ENCODE data around the gene GPR150. TPM values are rescaled to one million over a fixed set of nuclear protein-coding genes. Genes with fewer than 3 reads are reported as not detected.

GPR150 gene
- total RNA-seq, 1 experiment from 2014 or later = 0.54 TPM

DNA sequence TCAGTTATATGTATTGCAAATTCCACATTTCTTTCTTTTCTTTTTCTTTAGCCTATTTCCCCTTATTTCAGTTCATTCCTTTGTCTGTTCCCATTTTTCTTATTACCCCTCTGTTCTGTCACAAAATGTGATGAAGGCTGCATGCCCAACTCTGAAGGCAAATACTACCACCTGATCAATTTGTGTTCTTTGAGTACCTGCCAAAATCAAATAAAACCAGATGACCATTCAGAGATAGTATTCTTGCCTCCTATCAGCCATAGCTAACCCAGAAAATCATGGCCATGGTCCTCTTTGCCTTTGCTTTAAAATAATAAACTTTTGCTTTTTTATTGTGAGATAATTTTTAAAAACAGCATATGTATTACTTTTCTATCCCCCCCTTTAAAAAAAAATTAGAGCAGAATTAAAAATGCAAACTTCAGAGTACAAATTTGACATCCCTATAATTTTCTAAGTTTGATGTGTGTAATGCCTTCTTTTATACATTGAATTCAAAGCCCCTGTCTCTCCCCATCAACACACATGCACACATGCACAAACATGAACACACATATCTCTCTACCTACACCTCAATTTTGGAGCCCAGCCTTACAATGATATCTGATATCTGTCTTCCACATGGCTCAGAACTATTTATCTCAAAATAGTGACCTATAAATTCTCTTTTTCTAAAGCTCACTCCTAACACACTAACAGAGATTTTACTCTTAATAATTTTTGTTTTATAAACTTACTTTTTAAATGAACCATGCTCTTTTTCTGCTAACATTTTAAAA, 30.1 kb downstream of the GPR150 start:
- CTCF ChIA-PET = no interaction called here
- no peak overlapping the region for H3K4me3 ChIP-seq (ENCODE audit: low read depth in 2 of 2, low read length in 2 of 2)
- H3K4me1 ChIP-seq (ENCODE audit: control insufficient read depth, insufficient read depth, low read length) = peaks cover 17% of the 10 kb centered on the region
- no peaks in the 10 kb centered on the region for H3K36me3 ChIP-seq (ENCODE audit: control insufficient read depth, insufficient read depth, low read length)
- POLR2A ChIA-PET = no interaction called here
- intact Hi-C loops (cut with micrococcal nuclease; ENCODE audit: unreplicated experiment) = loop anchor here (5.0 kb wide), 1 partner anchor 82 kb away; the partner anchor contains the start of gene RHOBTB3
- DNase-seq (ENCODE audit: low read depth, low spot score) (no peak), ATAC-seq (no peak)
- H3K27ac ChIP-seq (ENCODE audit: low read length) = no peak overlapping the region
- TF ChIP-seq, protein P1, sequence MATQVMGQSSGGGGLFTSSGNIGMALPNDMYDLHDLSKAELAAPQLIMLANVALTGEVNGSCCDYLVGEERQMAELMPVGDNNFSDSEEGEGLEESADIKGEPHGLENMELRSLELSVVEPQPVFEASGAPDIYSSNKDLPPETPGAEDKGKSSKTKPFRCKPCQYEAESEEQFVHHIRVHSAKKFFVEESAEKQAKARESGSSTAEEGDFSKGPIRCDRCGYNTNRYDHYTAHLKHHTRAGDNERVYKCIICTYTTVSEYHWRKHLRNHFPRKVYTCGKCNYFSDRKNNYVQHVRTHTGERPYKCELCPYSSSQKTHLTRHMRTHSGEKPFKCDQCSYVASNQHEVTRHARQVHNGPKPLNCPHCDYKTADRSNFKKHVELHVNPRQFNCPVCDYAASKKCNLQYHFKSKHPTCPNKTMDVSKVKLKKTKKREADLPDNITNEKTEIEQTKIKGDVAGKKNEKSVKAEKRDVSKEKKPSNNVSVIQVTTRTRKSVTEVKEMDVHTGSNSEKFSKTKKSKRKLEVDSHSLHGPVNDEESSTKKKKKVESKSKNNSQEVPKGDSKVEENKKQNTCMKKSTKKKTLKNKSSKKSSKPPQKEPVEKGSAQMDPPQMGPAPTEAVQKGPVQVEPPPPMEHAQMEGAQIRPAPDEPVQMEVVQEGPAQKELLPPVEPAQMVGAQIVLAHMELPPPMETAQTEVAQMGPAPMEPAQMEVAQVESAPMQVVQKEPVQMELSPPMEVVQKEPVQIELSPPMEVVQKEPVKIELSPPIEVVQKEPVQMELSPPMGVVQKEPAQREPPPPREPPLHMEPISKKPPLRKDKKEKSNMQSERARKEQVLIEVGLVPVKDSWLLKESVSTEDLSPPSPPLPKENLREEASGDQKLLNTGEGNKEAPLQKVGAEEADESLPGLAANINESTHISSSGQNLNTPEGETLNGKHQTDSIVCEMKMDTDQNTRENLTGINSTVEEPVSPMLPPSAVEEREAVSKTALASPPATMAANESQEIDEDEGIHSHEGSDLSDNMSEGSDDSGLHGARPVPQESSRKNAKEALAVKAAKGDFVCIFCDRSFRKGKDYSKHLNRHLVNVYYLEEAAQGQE (IDR thresholded peaks at IDR 0.05; ENCODE audit: insufficient read depth in 1 of 2, low read depth in 2 of 2, low read length in 1 of 2) = no peak
- TF ChIP-seq SIN3A (IDR thresholded peaks at IDR 0.05; ENCODE audit: borderline replicate concordance, insufficient read depth, low read depth, low read length) (no peak), TCF7L2 (IDR thresholded peaks at IDR 0.05; ENCODE audit: low read depth, low read length) (no peak), POLR2AphosphoS5 (IDR thresholded peaks at IDR 0.05; ENCODE audit: low read depth, low read length) (no peak)
- TF ChIP-seq, protein P2, sequence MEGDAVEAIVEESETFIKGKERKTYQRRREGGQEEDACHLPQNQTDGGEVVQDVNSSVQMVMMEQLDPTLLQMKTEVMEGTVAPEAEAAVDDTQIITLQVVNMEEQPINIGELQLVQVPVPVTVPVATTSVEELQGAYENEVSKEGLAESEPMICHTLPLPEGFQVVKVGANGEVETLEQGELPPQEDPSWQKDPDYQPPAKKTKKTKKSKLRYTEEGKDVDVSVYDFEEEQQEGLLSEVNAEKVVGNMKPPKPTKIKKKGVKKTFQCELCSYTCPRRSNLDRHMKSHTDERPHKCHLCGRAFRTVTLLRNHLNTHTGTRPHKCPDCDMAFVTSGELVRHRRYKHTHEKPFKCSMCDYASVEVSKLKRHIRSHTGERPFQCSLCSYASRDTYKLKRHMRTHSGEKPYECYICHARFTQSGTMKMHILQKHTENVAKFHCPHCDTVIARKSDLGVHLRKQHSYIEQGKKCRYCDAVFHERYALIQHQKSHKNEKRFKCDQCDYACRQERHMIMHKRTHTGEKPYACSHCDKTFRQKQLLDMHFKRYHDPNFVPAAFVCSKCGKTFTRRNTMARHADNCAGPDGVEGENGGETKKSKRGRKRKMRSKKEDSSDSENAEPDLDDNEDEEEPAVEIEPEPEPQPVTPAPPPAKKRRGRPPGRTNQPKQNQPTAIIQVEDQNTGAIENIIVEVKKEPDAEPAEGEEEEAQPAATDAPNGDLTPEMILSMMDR (IDR thresholded peaks at IDR 0.05) = no peak
- no peaks in the 10 kb centered on the region for H3K9me3 ChIP-seq (ENCODE audit: control insufficient read depth, insufficient read depth, low read depth, low read length)
- in situ Hi-C loops (cut with HindIII; ENCODE audit: low pct_unique_long_range_greater_than_20kb, low sequenced_read_pairs) = no loop called here
- no TSS peak for BruUV-seq (replicated peaks)
- no peaks in the 10 kb centered on the region for H3K27me3 ChIP-seq (ENCODE audit: control insufficient read depth, insufficient read depth, low read length)

DNA sequence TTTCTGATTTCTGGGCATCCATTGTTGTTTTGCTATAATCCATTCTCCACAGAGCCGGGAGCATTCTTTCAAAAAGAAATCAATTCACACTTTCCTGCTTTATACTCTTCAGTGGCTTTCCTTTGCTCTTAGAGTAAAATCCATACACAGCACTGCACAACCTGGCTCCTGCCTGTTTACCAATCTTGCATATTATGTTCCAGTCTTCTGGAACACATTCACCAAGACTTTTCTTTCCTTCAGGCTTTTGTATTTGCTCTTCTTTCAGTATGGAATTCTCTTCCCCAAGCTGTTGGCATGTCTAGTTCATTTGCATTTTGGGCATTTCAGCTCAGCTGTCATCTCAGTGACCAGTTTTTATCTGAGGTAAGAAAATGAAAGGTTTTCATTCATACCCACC, 33.0 kb downstream of the GPR150 start:
- no TSS peak for BruUV-seq (replicated peaks)
- ChIA-PET CTCF (no interaction called here), POLR2A (interaction anchor here (0.8 kb wide), 1 partner anchor 10 kb away, joined by 3 read pairs; no protein-coding TSS in a partner anchor)
- TF ChIP-seq SIN3A (IDR thresholded peaks at IDR 0.05; ENCODE audit: borderline replicate concordance, insufficient read depth, low read depth, low read length) = no peak
- TF ChIP-seq TCF7L2 (IDR thresholded peaks at IDR 0.05; ENCODE audit: low read depth, low read length) = no peak
- TF ChIP-seq, protein P1 (IDR thresholded peaks at IDR 0.05; ENCODE audit: insufficient read depth in 1 of 2, low read depth in 2 of 2, low read length in 1 of 2) = no peak
- no peak for TF ChIP-seq POLR2AphosphoS5 (IDR thresholded peaks at IDR 0.05; ENCODE audit: low read depth, low read length)
- TF ChIP-seq, protein P2 (IDR thresholded peaks at IDR 0.05) = no peak
- H3K36me3 ChIP-seq (ENCODE audit: control insufficient read depth, insufficient read depth, low read length) = no peaks in the 10 kb centered on the region
- ATAC-seq = no peak
- no peaks in the 10 kb centered on the region for H3K9me3 ChIP-seq (ENCODE audit: control insufficient read depth, insufficient read depth, low read depth, low read length)
- peaks cover 4% of the 10 kb centered on the region; the same call in 1 of the 2 replicates for H3K4me1 ChIP-seq (ENCODE audit: control insufficient read depth, insufficient read depth, low read length)
- no peaks in the 10 kb centered on the region for H3K27me3 ChIP-seq (ENCODE audit: control insufficient read depth, insufficient read depth, low read length)
- in situ Hi-C loops (cut with HindIII; ENCODE audit: low pct_unique_long_range_greater_than_20kb, low sequenced_read_pairs) (no loop called here), intact Hi-C loops (cut with micrococcal nuclease; ENCODE audit: unreplicated experiment) (no loop called here)
- no peak overlapping the region for H3K27ac ChIP-seq (ENCODE audit: low read length)
- no peak overlapping the region for H3K4me3 ChIP-seq (ENCODE audit: low read depth in 2 of 2, low read length in 2 of 2)
- DNase-seq (ENCODE audit: low read depth, low spot score) = no peak
